Gastroesophageal sphincter (tissue), 3 donors: ENCODE results near the gene LOXHD1.

Experiments
- CTCF ChIP-seq, 4 experiments: fragments of 200-600 bp in 2 of 4; fragments of 450-650 bp in 2 of 4; sonication (generic) in 1 of 4; IDR thresholded peaks; one replicate each; pipeline ENCODE4 v1.5.1; 2017 to 2019; ENCODE audit warnings: antibody characterized with exemption in 4 of 4, mild to moderate bottlenecking in 2 of 4, moderate library complexity in 2 of 4
- EP300 ChIP-seq: sonication (generic); formaldehyde crosslinking; IDR thresholded peaks from one replicate; pipeline ENCODE4 v1.6.1; 2017; ENCODE audit warnings: antibody characterized with exemption, mild to moderate bottlenecking
- POLR2A ChIP-seq, 2 donors: fragments of 450-650 bp; IDR thresholded peaks; one replicate each; pipeline ENCODE4 v1.6.1; 2017; ENCODE audit warnings: antibody characterized with exemption in 2 of 2, mild to moderate bottlenecking in 2 of 2, moderate library complexity in 1 of 2
- POLR2AphosphoS5 ChIP-seq: sonication (generic); formaldehyde crosslinking; IDR thresholded peaks from one replicate; pipeline ENCODE4 v1.6.1; 2017; ENCODE audit warnings: antibody characterized with exemption

DNA sequence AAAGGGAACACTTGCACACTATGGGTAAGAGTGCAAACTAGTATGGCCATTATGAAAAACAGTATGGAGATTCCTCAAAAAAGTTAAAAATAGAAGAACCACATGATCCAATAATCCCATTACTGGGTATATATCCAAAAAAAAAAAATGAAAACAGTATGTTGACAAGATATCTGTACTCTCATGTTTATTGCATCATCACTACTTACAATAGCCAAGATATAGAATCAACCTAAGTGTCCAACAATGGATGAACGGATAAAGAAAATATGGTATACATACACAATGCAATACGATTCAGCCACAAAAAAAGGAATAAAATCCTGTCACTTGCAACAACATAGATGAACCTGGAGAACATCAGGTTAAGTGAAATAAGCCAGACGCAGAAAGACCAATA lies 73.3 kb downstream of the LOXHD1 start:
- TF ChIP-seq CTCF (IDR thresholded peaks at IDR 0.05) (no peak), EP300 (no peak), POLR2A (IDR thresholded peaks at IDR 0.05) (no peak), POLR2AphosphoS5 (no peak)
